HEK293 (cell line): ENCODE results near the gene GLCCI1.

Experiments
- CTCF ChIP-seq: fragments of 450-650 bp; formaldehyde crosslinking; IDR thresholded peaks from 2 replicates; pipeline ENCODE4 v1.5.1; 2016; ENCODE audit warnings: missing biosample characterization, missing genetic modification characterization
- GLI2 ChIP-seq: fragments of 450-650 bp; formaldehyde crosslinking; IDR thresholded peaks from 2 replicates; pipeline ENCODE4; 2017; ENCODE audit warnings: missing biosample characterization, missing genetic modification characterization, low read depth, borderline replicate concordance
- SETDB1 ChIP-seq: IDR thresholded peaks from one replicate; pipeline ENCODE4 v1.6.1; 2017; ENCODE audit warnings: mild to moderate bottlenecking, low read length, moderate library complexity, mixed read lengths; ENCODE audit not compliant: insufficient read length
- ZBTB7A ChIP-seq: fragments of 450-650 bp; formaldehyde crosslinking; IDR thresholded peaks from 2 replicates; pipeline ENCODE4 v1.5.1; 2016; ENCODE audit warnings: low read depth, missing biosample characterization, missing genetic modification characterization
- ZNF175 ChIP-seq: fragments of 450-650 bp; formaldehyde crosslinking; IDR thresholded peaks from 2 replicates; pipeline ENCODE4 v1.5.1; 2016; ENCODE audit warnings: missing biosample characterization, missing genetic modification characterization
- ZNF292 ChIP-seq: fragments of 450-650 bp; formaldehyde crosslinking; IDR thresholded peaks from 2 replicates; pipeline ENCODE4 v1.5.1; 2016; ENCODE audit warnings: low read depth, missing biosample characterization, missing genetic modification characterization, borderline replicate concordance
- TF ChIP-seq, protein P1 (sequence below): fragments of 450-650 bp; formaldehyde crosslinking; IDR thresholded peaks from 2 replicates; pipeline ENCODE4 v1.5.1; 2016; ENCODE audit warnings: missing biosample characterization, missing genetic modification characterization
- TF ChIP-seq, protein P2 (sequence below): sonication (generic); formaldehyde crosslinking; IDR thresholded peaks from 2 replicates; pipeline ENCODE4 v1.8.1; 2022; ENCODE audit warnings: mild to moderate bottlenecking, moderate library complexity, missing genetic modification reagents

- TF ChIP-seq ZNF292 (tag by site-specific recombination) (no peak), CTCF (no peak), ZBTB7A (tag by site-specific recombination) (no peak), SETDB1 (no peak), ZNF175 (tag by site-specific recombination) (no peak), GLI2 (no peak)
- TF ChIP-seq, protein P1, sequence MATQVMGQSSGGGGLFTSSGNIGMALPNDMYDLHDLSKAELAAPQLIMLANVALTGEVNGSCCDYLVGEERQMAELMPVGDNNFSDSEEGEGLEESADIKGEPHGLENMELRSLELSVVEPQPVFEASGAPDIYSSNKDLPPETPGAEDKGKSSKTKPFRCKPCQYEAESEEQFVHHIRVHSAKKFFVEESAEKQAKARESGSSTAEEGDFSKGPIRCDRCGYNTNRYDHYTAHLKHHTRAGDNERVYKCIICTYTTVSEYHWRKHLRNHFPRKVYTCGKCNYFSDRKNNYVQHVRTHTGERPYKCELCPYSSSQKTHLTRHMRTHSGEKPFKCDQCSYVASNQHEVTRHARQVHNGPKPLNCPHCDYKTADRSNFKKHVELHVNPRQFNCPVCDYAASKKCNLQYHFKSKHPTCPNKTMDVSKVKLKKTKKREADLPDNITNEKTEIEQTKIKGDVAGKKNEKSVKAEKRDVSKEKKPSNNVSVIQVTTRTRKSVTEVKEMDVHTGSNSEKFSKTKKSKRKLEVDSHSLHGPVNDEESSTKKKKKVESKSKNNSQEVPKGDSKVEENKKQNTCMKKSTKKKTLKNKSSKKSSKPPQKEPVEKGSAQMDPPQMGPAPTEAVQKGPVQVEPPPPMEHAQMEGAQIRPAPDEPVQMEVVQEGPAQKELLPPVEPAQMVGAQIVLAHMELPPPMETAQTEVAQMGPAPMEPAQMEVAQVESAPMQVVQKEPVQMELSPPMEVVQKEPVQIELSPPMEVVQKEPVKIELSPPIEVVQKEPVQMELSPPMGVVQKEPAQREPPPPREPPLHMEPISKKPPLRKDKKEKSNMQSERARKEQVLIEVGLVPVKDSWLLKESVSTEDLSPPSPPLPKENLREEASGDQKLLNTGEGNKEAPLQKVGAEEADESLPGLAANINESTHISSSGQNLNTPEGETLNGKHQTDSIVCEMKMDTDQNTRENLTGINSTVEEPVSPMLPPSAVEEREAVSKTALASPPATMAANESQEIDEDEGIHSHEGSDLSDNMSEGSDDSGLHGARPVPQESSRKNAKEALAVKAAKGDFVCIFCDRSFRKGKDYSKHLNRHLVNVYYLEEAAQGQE (tag by site-specific recombination) = no peak
- TF ChIP-seq, protein P2, sequence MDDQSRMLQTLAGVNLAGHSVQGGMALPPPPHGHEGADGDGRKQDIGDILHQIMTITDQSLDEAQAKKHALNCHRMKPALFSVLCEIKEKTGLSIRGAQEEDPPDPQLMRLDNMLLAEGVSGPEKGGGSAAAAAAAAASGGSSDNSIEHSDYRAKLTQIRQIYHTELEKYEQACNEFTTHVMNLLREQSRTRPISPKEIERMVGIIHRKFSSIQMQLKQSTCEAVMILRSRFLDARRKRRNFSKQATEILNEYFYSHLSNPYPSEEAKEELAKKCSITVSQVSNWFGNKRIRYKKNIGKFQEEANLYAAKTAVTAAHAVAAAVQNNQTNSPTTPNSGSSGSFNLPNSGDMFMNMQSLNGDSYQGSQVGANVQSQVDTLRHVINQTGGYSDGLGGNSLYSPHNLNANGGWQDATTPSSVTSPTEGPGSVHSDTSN (CRISPR knock-in tag) = no peak
Measured at GRCh38 chr7:8105449-8106095, 137.0 kb downstream of the GLCCI1 start.
